Type B pancreatic cell (in vitro differentiated cells): ENCODE measurements around the gene TTLL5. TPM values are rescaled to one million over a fixed set of nuclear protein-coding genes. Genes with fewer than 3 reads are reported as not detected.

ENCODE experiments used
- DNase-seq: peaks from one replicate; pipeline ENCODE4 v3.0.0; 2021; ENCODE audit warnings: mixed read lengths; ENCODE audit not compliant: unreplicated experiment; ENCODE audit errors: extremely low spot score
- H3K27ac Mint-ChIP-seq: 2 replicates; pipeline ENCODE4 v1.8.0; 2021; ENCODE audit warnings: mild to moderate bottlenecking, mixed read lengths
- H3K27me3 Mint-ChIP-seq: 2 replicates; pipeline ENCODE4 v1.8.0; 2021; ENCODE audit warnings: mixed read lengths
- H3K36me3 Mint-ChIP-seq: 2 replicates; pipeline ENCODE4 v1.8.0; 2021; ENCODE audit warnings: mixed read lengths
- H3K4me1 Mint-ChIP-seq: one replicate; pipeline ENCODE4 v1.8.0; 2021; ENCODE audit warnings: mixed read lengths; ENCODE audit not compliant: unreplicated experiment
- H3K4me3 Mint-ChIP-seq: 2 replicates; pipeline ENCODE4 v1.8.0; 2021; ENCODE audit warnings: mild to moderate bottlenecking, mixed read lengths
- H3K9me3 Mint-ChIP-seq: 2 replicates; pipeline ENCODE4 v1.8.0; 2021; ENCODE audit warnings: mixed read lengths
- total RNA-seq: library from RNA; stranded (reverse); gene quantifications from 2 replicates; pipeline ENCODE4 v1.2.1, GENCODE V29; 2021; ENCODE audit warnings: low replicate concordance
- TF ChIP-seq, protein P1 (sequence below): fragments of 200-600 bp; sonication (generic); conservative IDR thresholded peaks from 2 replicates; pipeline ENCODE4 v1.5.0; 2021; ENCODE audit warnings: antibody characterized with exemption, mild to moderate bottlenecking

The TTLL5 gene
- total RNA-seq, 1 donor from 2014 or later: 44.7 TPM

DNA sequence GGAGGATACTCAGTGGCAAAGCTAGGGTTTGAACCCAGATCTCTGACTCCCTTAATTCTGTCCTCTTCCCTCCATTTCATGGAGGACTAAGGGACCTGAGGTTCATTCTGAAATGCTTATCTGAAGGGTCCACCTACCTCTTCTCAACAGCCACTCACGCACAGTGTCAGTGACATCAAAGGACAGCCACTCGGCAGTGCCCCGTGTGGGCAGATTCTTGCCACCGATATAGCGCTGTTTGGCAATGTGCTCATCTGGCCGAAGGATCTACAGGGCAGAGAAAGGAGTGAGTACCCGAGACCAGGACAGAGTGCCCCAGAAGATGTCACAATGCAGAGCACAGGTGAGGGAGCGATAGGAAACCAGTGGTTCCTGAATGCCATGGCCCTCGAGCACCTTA is 309.9 kb downstream of the TTLL5 start:
- H3K9me3 Mint-ChIP-seq: no peaks in the 10 kb centered on the region
- H3K27me3 Mint-ChIP-seq: no peaks in the 10 kb centered on the region
- no peak for DNase-seq
- H3K27ac Mint-ChIP-seq: no peak overlapping the region
- H3K36me3 Mint-ChIP-seq: peaks cover 25% of the 10 kb centered on the region
- H3K4me1 Mint-ChIP-seq: peaks cover 21% of the 10 kb centered on the region
- TF ChIP-seq, protein P1, sequence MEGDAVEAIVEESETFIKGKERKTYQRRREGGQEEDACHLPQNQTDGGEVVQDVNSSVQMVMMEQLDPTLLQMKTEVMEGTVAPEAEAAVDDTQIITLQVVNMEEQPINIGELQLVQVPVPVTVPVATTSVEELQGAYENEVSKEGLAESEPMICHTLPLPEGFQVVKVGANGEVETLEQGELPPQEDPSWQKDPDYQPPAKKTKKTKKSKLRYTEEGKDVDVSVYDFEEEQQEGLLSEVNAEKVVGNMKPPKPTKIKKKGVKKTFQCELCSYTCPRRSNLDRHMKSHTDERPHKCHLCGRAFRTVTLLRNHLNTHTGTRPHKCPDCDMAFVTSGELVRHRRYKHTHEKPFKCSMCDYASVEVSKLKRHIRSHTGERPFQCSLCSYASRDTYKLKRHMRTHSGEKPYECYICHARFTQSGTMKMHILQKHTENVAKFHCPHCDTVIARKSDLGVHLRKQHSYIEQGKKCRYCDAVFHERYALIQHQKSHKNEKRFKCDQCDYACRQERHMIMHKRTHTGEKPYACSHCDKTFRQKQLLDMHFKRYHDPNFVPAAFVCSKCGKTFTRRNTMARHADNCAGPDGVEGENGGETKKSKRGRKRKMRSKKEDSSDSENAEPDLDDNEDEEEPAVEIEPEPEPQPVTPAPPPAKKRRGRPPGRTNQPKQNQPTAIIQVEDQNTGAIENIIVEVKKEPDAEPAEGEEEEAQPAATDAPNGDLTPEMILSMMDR: no peak
- no peak overlapping the region for H3K4me3 Mint-ChIP-seq

DNA sequence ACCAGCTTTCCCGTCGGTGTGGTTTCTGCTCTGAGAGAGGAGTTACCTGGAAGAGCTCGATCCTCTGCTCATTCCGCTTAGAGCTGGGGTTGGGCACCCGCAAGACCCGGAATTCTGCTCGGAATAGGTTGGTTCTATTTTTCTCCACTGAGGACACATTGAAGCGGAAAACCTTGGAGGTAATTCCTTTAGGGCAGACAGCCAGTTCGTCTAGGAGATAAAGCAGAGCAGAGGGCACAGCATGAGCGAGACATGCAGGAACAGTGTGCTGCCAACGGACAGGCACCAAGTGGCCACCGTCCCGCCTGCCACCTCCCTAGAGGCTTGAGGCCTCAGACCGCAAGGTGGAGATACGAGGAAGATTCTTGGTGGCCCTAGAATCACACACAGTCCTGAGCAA is 310.5 kb downstream of the TTLL5 start:
- no peaks in the 10 kb centered on the region for H3K9me3 Mint-ChIP-seq
- H3K27ac Mint-ChIP-seq: no peak overlapping the region
- peaks cover 20% of the 10 kb centered on the region for H3K36me3 Mint-ChIP-seq
- TF ChIP-seq, protein P1: no peak
- no peak overlapping the region for H3K4me3 Mint-ChIP-seq
- no peaks in the 10 kb centered on the region for H3K27me3 Mint-ChIP-seq
- DNase-seq: no peak
- H3K4me1 Mint-ChIP-seq: peaks cover 22% of the 10 kb centered on the region

- H3K4me1 Mint-ChIP-seq: peaks cover 36% of the 10 kb centered on the region
- no peaks in the 10 kb centered on the region for H3K27me3 Mint-ChIP-seq
- no peaks in the 10 kb centered on the region for H3K9me3 Mint-ChIP-seq
- DNase-seq: no peak
- no peak overlapping the region for H3K4me3 Mint-ChIP-seq
- peaks cover 11% of the 10 kb centered on the region for H3K36me3 Mint-ChIP-seq
- TF ChIP-seq, protein P1: no peak
- peak overlapping the region; percentile 32 for H3K27ac Mint-ChIP-seq
These were observed 311.9 kb downstream of the TTLL5 start for GRCh38 chr14:75972801-75973421.

GRCh38 chr14:75976826-75977581 is 316.0 kb downstream of the TTLL5 start:
- peaks cover 3% of the 10 kb centered on the region for H3K27me3 Mint-ChIP-seq
- H3K4me1 Mint-ChIP-seq: peaks cover 76% of the 10 kb centered on the region
- no peak overlapping the region for H3K27ac Mint-ChIP-seq

GRCh38 chr14:75977582-75977943 is 316.5 kb downstream of the TTLL5 start:
- H3K27me3 Mint-ChIP-seq: peaks cover 3% of the 10 kb centered on the region
- TF ChIP-seq, protein P1: no peak
- peaks cover 4% of the 10 kb centered on the region for H3K36me3 Mint-ChIP-seq
- DNase-seq: no peak
- H3K27ac Mint-ChIP-seq: no peak overlapping the region
- H3K4me3 Mint-ChIP-seq: peak overlapping the region; percentile 58
- peaks cover 70% of the 10 kb centered on the region for H3K4me1 Mint-ChIP-seq
- H3K9me3 Mint-ChIP-seq: no peaks in the 10 kb centered on the region

More at GRCh38 chr14:75976826-75977581, 316.0 kb downstream of the TTLL5 start:
- Mint-ChIP-seq H3K36me3 (peaks cover 4% of the 10 kb centered on the region), H3K4me3 (peak overlapping the region; percentile 58), H3K9me3 (no peaks in the 10 kb centered on the region)
- no peak for DNase-seq
- TF ChIP-seq, protein P1: no peak
